Stimulated activated CD8-positive, alpha-beta memory T cell treated with anti-CD3 and anti-CD28 coated beads, Interleukin-12 subunit alpha, Interleukin-12 subunit beta, amount 100 ng/mL, for 24 hours (primary cell): Measurements from ENCODE around the gene MIDN.

Experiments used
- DNase-seq: peaks from one replicate; pipeline ENCODE4 v3.0.0-alpha.2; 2020; ENCODE audit errors: extremely low read depth

The MIDN gene

DNA sequence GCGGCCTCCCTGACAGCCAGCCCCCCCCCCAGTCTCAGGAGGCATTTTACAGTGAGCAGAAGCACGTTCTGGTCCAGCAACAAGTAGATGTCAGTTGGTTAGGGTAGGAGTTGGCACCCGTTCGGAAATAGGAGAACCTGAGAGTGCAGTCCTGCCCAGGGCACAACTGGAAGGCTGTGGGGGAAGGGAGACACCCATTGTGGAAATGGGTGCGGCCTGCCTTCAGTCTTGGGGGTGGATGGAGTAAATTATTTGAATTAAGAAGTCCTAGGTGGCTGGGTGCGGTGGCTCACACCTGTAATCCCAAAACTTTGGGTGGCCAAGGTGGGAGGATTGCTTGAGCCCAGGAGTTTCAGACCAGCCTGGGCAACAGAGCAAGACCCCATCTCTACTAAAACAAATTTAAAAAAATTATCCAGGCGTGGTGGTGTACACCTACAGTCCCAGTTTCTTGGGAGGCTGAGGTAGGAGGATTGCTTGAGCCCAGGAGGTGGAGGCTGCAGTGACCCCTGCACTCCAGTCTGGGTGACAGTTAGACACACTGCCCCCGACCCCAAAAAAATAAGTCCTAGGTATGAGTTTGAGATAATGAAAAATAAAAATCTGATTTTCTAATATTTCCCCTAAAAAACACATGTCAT lies 21.9 kb downstream of the MIDN start:
- DNase-seq: no peak

DNA sequence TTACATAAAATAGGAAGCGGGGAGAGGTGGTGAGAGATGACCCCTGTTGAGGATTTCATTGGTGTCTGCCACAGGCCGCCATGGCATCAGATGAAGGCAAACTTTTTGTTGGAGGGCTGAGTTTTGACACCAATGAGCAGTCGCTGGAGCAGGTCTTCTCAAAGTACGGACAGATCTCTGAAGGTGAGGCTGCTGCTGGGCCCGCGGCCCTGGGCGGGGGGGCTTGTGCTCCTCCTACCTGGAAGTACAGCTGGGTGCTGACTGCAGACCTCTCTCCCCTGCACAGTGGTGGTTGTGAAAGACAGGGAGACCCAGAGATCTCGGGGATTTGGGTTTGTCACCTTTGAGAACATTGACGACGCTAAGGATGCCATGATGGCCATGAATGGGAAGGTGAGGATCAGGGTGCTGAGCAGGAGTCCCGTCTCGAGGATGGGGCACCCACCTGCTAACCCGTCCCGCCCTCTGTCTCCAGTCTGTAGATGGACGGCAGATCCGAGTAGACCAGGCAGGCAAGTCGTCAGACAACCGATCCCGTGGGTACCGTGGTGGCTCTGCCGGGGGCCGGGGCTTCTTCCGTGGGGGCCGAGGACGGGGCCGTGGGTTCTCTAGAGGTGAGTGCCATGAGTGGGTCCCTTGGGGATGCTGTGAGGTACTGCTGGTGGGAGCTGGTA lies 22.6 kb downstream of the MIDN start:
- no peak for DNase-seq

DNA sequence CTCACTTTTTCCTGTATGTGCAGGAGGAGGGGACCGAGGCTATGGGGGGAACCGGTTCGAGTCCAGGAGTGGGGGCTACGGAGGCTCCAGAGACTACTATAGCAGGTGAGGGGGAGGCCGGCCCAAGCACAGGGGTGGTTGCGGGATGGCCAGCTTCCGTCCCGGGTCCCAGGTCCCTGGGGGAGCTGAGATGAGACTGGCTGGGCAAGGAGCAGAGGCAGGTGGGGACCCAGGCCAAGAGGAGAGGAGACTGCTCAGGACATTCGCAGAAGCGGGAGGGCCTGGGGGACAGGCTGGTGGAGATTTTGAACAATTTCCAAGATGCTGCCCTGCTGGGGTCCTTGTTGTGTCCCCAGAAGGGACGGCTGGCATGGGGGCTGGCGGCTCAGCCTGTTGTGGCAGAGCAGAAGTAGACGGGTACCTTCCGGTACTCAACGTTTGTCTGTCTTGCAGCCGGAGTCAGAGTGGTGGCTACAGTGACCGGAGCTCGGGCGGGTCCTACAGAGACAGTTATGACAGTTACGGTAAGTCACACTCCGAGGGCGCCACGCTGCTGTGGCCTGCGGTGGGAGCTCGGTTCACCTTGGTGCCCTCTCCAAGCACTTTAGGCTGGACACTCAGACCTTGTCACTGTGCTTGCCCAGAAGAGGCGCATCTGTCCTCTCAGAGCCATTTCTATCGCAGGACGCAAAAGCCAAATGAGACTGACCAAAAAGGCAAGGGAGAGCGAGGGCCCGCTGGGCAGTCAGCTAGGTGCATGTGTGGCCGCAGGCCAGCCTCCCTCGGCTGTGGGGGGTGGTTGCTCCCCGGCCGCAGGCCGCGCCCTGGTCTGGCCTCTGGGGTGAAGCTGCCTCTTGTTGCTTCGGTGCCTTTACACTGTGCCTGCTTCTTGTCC lies 23.4 kb downstream of the MIDN start:
- no peak for DNase-seq

- DNase-seq: no peak
Measured at GRCh38 chr19:1272423-1273262, 24.3 kb downstream of the MIDN start.

GRCh38 chr19:1273263-1274041 lies 25.1 kb downstream of the MIDN start:
- no peak for DNase-seq

GRCh38 chr19:1274081-1274851 lies 25.9 kb downstream of the MIDN start:
- DNase-seq: no peak

GRCh38 chr19:1274852-1275259 lies 26.5 kb downstream of the MIDN start:
- DNase-seq: no peak

DNA sequence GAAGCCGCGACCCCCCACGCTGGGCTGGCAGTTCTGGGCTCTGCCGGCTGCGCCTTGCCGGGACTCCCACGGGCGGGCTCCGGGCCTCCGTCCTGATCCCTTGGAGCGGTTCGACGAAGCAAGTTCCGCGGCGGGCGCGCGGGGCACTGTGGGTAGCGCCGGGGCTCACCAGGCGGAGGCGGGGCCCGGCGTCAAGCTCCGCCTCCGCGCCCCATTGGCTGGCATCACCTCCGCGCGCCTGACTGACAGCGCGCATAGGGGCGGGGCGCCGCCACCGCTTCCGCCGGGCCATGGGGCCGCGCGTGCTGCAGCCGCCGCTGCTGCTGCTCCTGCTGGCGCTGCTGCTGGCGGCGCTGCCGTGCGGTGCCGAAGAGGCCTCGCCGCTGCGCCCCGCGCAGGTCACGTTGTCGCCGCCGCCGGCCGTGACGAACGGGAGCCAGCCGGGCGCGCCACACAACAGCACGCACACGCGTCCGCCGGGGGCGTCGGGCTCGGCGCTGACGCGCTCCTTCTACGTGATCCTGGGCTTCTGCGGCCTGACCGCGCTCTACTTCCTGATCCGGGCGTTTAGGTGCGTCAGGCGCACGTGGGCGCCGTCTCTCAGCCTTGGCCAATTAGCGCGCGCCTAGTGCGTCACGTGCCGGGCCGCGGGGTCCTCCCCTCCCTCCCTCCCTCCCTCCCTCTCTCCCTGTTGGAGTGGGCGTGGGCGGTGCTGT lies 27.0 kb downstream of the MIDN start, which contains the start of gene FAM174C:
FAM174C (plus strand) TSS at position 271 of the 716 bp plus-strand sequence; CDS start at position 291, 20 bp downstream.
- DNase-seq: peak; percentile 93

GRCh38 chr19:1275976-1276627 lies 27.7 kb downstream of the MIDN start:
- DNase-seq: no peak

GRCh38 chr19:1276628-1277022 lies 28.2 kb downstream of the MIDN start:
- DNase-seq: no peak

GRCh38 chr19:1277061-1277460 lies 28.7 kb downstream of the MIDN start:
- no peak for DNase-seq

GRCh38 chr19:1278074-1278473 lies 29.7 kb downstream of the MIDN start:
- no peak for DNase-seq

- DNase-seq: no peak
Measured at GRCh38 chr19:1278713-1279660, 30.6 kb downstream of the MIDN start.

DNA sequence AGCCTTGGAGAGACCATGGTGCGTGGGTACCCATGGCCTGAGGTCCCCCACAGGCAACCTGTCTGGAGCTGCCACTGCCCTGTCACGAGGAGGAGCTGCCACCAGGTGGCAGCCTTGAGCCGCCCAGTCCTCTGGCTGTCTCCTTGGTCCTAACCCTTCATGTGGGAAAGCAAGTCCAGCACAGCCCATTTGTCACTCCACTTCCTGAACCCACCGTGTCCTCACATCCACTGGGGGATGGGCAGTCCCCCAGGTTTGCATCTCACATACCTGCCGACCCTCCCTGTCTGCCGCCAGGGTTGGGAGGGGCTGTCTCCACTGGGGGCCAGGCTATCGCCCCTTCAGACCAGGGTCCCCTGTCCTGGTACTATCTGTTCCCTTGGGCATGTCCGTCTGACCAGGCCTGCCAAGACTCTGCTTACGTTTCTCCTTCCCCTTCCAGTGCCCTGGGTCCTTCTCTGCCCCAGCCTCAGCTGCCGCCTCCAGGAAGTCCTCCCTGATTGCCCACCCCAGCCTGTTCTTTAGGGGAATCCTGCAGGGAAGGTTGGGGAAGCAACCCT lies 31.5 kb downstream of the MIDN start:
- no peak for DNase-seq

DNA sequence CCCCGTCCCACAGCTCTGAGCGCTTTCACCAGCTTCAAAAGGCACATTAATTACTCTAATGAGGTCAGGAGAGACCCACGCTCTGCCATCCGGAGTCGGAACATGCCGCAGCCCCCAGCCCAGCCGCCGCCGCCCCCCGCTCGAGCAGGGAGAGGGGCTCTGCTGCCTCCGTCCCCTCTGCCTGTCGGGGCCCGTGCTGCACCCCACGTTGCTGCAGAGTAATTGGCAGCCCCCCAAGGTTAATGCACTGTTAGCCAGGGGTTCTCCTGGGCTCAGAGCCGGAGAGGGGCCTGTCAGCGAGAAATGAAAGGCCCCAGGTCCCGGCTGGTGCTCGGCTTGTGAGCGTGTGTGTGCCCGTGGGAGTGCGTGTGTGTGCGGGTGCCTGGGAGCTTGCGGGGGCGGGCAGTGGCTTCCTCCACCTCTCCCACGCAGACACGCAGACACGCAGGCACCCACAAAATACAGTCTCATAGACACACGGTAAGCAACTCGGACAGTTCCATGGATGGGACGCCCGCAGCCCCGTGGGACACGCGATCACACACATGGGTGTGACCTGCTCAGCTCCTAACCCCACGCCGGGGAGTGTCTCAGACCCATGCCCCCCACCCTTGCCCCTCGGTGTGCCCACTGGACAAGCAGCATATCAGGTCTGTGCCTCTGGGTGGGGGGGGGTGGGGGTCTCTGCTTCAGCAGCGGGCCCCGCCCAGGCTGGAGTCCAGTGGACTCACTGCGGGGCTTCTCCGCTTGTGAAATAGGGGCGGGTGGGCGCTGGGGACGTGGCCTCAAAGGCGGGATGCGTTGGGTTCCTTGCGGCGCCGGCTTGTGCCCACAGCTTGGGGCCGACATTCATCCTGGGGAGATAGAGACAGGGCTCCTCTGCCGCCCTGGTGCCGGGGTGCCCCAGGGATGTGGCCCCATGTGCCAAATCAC lies 32.5 kb downstream of the MIDN start:
- DNase-seq: no peak

GRCh38 chr19:1281569-1282287 lies 33.3 kb downstream of the MIDN start:
- no peak for DNase-seq
